Thyroid gland (tissue), 4 donors: ENCODE measurements around the gene PADI4.

Experiments
- POLR2A ChIP-seq, 2 donors: fragments of 450-650 bp; IDR thresholded peaks; one replicate each; pipeline ENCODE4 v1.6.1; 2017; ENCODE audit warnings: antibody characterized with exemption in 2 of 2, mild to moderate bottlenecking in 2 of 2, moderate library complexity in 1 of 2
- TF ChIP-seq, protein P1 (sequence below), 6 experiments: fragments of 200-600 bp in 3 of 6; fragments of 450-650 bp in 3 of 6; sonication (generic) in 3 of 6; IDR thresholded peaks; one replicate each; pipeline ENCODE4 v1.5.1; 2016 to 2019; ENCODE audit warnings: antibody characterized with exemption in 6 of 6, mild to moderate bottlenecking in 2 of 6, inconsistent platforms in 1 of 6, moderate library complexity in 1 of 6

DNA sequence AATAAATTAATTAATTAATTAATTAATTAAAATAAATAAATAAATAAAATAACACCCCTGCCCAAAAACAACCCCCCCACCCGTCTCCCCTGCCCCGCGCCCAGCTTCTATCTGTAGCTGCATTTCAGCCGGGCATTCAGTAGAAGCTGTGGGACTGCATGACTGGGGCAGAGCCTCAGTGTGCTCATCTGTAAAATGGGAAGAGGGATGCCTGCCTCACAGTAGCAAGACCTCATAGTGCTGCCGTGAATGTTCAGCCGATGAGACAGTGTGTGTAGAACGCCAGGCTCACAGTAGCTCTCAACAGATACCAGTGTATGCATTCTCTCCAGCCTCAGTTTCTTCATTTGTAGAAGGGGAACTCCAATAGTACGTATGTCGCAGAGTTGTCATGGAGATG is 8.7 kb downstream of the PADI4 start:
- TF ChIP-seq, protein P1, sequence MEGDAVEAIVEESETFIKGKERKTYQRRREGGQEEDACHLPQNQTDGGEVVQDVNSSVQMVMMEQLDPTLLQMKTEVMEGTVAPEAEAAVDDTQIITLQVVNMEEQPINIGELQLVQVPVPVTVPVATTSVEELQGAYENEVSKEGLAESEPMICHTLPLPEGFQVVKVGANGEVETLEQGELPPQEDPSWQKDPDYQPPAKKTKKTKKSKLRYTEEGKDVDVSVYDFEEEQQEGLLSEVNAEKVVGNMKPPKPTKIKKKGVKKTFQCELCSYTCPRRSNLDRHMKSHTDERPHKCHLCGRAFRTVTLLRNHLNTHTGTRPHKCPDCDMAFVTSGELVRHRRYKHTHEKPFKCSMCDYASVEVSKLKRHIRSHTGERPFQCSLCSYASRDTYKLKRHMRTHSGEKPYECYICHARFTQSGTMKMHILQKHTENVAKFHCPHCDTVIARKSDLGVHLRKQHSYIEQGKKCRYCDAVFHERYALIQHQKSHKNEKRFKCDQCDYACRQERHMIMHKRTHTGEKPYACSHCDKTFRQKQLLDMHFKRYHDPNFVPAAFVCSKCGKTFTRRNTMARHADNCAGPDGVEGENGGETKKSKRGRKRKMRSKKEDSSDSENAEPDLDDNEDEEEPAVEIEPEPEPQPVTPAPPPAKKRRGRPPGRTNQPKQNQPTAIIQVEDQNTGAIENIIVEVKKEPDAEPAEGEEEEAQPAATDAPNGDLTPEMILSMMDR (IDR thresholded peaks at IDR 0.05): no peak
- TF ChIP-seq POLR2A (IDR thresholded peaks at IDR 0.05): no peak
